ENCODE measurements around the gene RXFP1.

GRCh38 chr4:158669310-158669709 lies 147.6 kb downstream of the RXFP1 start:
- TF ChIP-seq CTCF (IDR thresholded peaks at IDR 0.05) (no peak), POLR2A (IDR thresholded peaks at IDR 0.05) (no peak)

Data from ovary (tissue), 3 donors.